HepG2 (cell line): ENCODE data around the gene TMEM221. TPM values are rescaled to one million over a fixed set of nuclear protein-coding genes. Genes with fewer than 3 reads are reported as not detected.

Experiments used
- ATF7-NPFF ChIP-seq: sonication (generic); formaldehyde crosslinking; IDR thresholded peaks from 2 replicates; pipeline ENCODE4 v1.8.1; 2023; ENCODE audit warnings: mild to moderate bottlenecking, low read depth, missing genetic modification reagents, moderate library complexity
- CREM ChIP-seq, 2 experiments: sonication (generic) in 1 of 2; formaldehyde crosslinking in 1 of 2; IDR thresholded peaks; 2 replicates each; pipeline versions ENCODE4 v1.4.0 to v1.6.1; 2016 to 2020; ENCODE audit warnings: antibody characterized with exemption in 1 of 2, mild to moderate bottlenecking in 1 of 2, missing genetic modification reagents in 1 of 2
- ETV5 ChIP-seq: IDR thresholded peaks from 2 replicates; pipeline ENCODE4 v1.6.1; 2018; ENCODE audit warnings: missing biosample characterization, missing genetic modification reagents, inconsistent platforms, borderline replicate concordance
- FOSL2 ChIP-seq: sonication (generic); formaldehyde crosslinking; IDR thresholded peaks from 2 replicates; pipeline ENCODE4 v1.4.0; 2020; ENCODE audit warnings: missing genetic modification reagents
- HMG20A ChIP-seq: IDR thresholded peaks from 2 replicates; pipeline ENCODE4 v1.6.1; 2016; ENCODE audit warnings: borderline replicate concordance
- RCOR2 ChIP-seq: IDR thresholded peaks from 2 replicates; pipeline ENCODE4 v1.6.1; 2016; ENCODE audit warnings: missing biosample characterization, missing genetic modification reagents
- TARDBP ChIP-seq: sonication (generic); formaldehyde crosslinking; IDR thresholded peaks from 2 replicates; pipeline ENCODE4 v1.8.0; 2022; ENCODE audit warnings: mild to moderate bottlenecking, missing genetic modification reagents
- polyA plus RNA-seq, 8 experiments: library from polyadenylated mRNA; depleted of rRNA in 3 of 8; stranded (reverse) in 7 of 8; unstranded in 1 of 8; fragments of >200 nt; fragmentation: Illumina TruSeq in 4 of 8; extraction: Trizol in 4 of 8; gene quantifications; 2 replicates each; pipeline versions ENCODE4 v1.2.1 to v1.2.3, GENCODE V29; 2011 to 2016; ENCODE audit warnings: low read depth in 4 of 8, missing spikeins in 1 of 8, mixed read lengths in 1 of 8; ENCODE audit not compliant: insufficient read depth in 1 of 8
- total RNA-seq, 5 experiments: library from RNA; depleted of rRNA; stranded (reverse); fragments of >200 nt; fragmentation: Illumina TruSeq; extraction: Trizol; gene quantifications; 2 replicates each; pipeline ENCODE4 v1.2.3, GENCODE V29; 2016; ENCODE audit warnings: low read depth in 1 of 5
- TF ChIP-seq, protein P1 (sequence below): sonication (generic); formaldehyde crosslinking; IDR thresholded peaks from 2 replicates; pipeline ENCODE4 v1.5.1; 2020; ENCODE audit warnings: missing genetic modification reagents, mild to moderate bottlenecking, borderline replicate concordance
- TF ChIP-seq, protein P2 (sequence below): IDR thresholded peaks from 2 replicates; pipeline ENCODE4 v1.4.0; 2020; ENCODE audit warnings: mild to moderate bottlenecking, missing genetic modification reagents
- TF ChIP-seq, protein P3 (sequence below): sonication (generic); formaldehyde crosslinking; IDR thresholded peaks from 2 replicates; pipeline ENCODE4 v1.5.0; 2020; ENCODE audit warnings: mild to moderate bottlenecking, missing genetic modification reagents
- TF ChIP-seq, protein P4 (sequence below): IDR thresholded peaks from 2 replicates; pipeline ENCODE4 v1.6.1; 2016; ENCODE audit warnings: missing compliant biosample characterization, missing genetic modification reagents, borderline replicate concordance
- TF ChIP-seq, protein P5 (sequence below): sonication (generic); formaldehyde crosslinking; IDR thresholded peaks from 2 replicates; pipeline ENCODE4; 2020; ENCODE audit warnings: missing genetic modification reagents, mild to moderate bottlenecking, borderline replicate concordance

Gene TMEM221
- total and polyA plus RNA-seq, 2 of the 13 experiments (the other 11 are each of a cell fraction or from before 2014, with no cell fraction given): 0.33 to 0.77 TPM

DNA sequence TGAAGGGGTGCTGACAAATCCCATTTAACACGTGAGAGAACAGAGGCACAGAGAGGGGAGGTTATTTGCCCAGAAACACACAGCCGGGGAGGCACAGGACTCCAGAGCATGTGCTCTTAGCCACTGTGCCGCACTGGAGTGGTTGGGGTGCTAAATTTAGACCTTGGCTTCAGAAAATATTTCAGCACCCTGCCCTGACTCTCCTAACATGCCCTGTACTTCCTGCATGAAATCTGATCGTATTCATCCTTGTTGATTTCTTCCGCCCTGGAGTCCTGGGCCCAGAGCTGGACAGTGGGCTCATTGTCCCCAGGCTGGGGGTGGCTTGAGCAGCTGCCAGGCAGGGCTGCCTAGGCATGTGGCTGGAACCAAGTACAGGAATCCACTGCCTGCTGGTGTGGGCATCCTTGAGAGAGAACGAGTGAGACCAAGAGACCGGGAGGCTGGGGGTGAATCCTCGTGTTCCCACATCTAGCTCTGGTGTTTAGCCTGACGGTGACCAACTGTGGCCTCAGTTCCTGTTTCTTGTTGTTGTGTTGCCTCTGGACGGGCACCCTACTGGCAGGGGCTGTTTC lies 27.2 kb upstream of the TMEM221 start (continued):
- TF ChIP-seq HMG20A (CRISPR knock-in tag): peak; percentile 49; the same call in 1 of the 2 replicates
- TF ChIP-seq, protein P1, sequence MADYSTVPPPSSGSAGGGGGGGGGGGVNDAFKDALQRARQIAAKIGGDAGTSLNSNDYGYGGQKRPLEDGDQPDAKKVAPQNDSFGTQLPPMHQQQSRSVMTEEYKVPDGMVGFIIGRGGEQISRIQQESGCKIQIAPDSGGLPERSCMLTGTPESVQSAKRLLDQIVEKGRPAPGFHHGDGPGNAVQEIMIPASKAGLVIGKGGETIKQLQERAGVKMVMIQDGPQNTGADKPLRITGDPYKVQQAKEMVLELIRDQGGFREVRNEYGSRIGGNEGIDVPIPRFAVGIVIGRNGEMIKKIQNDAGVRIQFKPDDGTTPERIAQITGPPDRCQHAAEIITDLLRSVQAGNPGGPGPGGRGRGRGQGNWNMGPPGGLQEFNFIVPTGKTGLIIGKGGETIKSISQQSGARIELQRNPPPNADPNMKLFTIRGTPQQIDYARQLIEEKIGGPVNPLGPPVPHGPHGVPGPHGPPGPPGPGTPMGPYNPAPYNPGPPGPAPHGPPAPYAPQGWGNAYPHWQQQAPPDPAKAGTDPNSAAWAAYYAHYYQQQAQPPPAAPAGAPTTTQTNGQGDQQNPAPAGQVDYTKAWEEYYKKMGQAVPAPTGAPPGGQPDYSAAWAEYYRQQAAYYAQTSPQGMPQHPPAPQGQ: no peak
- TF ChIP-seq FOSL2 (CRISPR knock-in tag): peak; percentile 37
- TF ChIP-seq TARDBP: peak; percentile 39; the same call in 1 of the 2 replicates
- TF ChIP-seq, protein P2, sequence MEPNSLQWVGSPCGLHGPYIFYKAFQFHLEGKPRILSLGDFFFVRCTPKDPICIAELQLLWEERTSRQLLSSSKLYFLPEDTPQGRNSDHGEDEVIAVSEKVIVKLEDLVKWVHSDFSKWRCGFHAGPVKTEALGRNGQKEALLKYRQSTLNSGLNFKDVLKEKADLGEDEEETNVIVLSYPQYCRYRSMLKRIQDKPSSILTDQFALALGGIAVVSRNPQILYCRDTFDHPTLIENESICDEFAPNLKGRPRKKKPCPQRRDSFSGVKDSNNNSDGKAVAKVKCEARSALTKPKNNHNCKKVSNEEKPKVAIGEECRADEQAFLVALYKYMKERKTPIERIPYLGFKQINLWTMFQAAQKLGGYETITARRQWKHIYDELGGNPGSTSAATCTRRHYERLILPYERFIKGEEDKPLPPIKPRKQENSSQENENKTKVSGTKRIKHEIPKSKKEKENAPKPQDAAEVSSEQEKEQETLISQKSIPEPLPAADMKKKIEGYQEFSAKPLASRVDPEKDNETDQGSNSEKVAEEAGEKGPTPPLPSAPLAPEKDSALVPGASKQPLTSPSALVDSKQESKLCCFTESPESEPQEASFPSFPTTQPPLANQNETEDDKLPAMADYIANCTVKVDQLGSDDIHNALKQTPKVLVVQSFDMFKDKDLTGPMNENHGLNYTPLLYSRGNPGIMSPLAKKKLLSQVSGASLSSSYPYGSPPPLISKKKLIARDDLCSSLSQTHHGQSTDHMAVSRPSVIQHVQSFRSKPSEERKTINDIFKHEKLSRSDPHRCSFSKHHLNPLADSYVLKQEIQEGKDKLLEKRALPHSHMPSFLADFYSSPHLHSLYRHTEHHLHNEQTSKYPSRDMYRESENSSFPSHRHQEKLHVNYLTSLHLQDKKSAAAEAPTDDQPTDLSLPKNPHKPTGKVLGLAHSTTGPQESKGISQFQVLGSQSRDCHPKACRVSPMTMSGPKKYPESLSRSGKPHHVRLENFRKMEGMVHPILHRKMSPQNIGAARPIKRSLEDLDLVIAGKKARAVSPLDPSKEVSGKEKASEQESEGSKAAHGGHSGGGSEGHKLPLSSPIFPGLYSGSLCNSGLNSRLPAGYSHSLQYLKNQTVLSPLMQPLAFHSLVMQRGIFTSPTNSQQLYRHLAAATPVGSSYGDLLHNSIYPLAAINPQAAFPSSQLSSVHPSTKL (CRISPR knock-in tag): peak; percentile 59
- TF ChIP-seq ATF7-NPFF: 0 out of 2 replicates have a peak, but pooled peaks have one; percentile 44
- TF ChIP-seq RCOR2 (CRISPR knock-in tag): peak; percentile 81
- TF ChIP-seq, protein P3, sequence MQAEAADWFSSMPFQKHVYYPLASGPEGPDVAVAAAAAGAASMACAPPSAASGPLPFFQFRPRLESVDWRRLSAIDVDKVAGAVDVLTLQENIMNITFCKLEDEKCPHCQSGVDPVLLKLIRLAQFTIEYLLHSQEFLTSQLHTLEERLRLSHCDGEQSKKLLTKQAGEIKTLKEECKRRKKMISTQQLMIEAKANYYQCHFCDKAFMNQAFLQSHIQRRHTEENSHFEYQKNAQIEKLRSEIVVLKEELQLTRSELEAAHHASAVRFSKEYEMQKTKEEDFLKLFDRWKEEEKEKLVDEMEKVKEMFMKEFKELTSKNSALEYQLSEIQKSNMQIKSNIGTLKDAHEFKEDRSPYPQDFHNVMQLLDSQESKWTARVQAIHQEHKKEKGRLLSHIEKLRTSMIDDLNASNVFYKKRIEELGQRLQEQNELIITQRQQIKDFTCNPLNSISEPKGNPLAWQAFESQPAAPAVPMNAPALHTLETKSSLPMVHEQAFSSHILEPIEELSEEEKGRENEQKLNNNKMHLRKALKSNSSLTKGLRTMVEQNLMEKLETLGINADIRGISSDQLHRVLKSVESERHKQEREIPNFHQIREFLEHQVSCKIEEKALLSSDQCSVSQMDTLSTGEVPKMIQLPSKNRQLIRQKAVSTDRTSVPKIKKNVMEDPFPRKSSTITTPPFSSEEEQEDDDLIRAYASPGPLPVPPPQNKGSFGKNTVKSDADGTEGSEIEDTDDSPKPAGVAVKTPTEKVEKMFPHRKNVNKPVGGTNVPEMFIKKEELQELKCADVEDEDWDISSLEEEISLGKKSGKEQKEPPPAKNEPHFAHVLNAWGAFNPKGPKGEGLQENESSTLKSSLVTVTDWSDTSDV (CRISPR knock-in tag): no peak
- peak; percentile 25; the same call in 1 of the 2 replicates for TF ChIP-seq CREM (IDR thresholded peaks at IDR 0.05)
- no peak for TF ChIP-seq CREM (CRISPR knock-in tag; IDR thresholded peaks at IDR 0.05)
- peak; percentile 90 for TF ChIP-seq ETV5 (CRISPR knock-in tag)
- TF ChIP-seq, protein P4, sequence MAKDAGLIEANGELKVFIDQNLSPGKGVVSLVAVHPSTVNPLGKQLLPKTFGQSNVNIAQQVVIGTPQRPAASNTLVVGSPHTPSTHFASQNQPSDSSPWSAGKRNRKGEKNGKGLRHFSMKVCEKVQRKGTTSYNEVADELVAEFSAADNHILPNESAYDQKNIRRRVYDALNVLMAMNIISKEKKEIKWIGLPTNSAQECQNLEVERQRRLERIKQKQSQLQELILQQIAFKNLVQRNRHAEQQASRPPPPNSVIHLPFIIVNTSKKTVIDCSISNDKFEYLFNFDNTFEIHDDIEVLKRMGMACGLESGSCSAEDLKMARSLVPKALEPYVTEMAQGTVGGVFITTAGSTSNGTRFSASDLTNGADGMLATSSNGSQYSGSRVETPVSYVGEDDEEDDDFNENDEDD (CRISPR knock-in tag): 0 out of 2 replicates have a peak, but pooled peaks have one; percentile 7
- TF ChIP-seq, protein P5, sequence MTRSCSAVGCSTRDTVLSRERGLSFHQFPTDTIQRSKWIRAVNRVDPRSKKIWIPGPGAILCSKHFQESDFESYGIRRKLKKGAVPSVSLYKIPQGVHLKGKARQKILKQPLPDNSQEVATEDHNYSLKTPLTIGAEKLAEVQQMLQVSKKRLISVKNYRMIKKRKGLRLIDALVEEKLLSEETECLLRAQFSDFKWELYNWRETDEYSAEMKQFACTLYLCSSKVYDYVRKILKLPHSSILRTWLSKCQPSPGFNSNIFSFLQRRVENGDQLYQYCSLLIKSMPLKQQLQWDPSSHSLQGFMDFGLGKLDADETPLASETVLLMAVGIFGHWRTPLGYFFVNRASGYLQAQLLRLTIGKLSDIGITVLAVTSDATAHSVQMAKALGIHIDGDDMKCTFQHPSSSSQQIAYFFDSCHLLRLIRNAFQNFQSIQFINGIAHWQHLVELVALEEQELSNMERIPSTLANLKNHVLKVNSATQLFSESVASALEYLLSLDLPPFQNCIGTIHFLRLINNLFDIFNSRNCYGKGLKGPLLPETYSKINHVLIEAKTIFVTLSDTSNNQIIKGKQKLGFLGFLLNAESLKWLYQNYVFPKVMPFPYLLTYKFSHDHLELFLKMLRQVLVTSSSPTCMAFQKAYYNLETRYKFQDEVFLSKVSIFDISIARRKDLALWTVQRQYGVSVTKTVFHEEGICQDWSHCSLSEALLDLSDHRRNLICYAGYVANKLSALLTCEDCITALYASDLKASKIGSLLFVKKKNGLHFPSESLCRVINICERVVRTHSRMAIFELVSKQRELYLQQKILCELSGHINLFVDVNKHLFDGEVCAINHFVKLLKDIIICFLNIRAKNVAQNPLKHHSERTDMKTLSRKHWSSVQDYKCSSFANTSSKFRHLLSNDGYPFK: peak; percentile 33; the same call in 1 of the 2 replicates
